HPDE6-E6E7 (cell line): ENCODE measurements around the gene TRIM15.
A peak's percentile ranks its signal among the peaks of the same experiment; 100 is the strongest.
"Not testable (repeated sequence)": the region's sequence is repeated elsewhere in the genome, so short reads cannot be mapped to it uniquely, and the experiment has no call there.

ENCODE experiments used
- DNase-seq: peaks from one replicate; pipeline ENCODE4 v3.0.0; 2011; ENCODE audit warnings: missing footprints; ENCODE audit errors: extremely low spot score

TRIM15 gene

DNA sequence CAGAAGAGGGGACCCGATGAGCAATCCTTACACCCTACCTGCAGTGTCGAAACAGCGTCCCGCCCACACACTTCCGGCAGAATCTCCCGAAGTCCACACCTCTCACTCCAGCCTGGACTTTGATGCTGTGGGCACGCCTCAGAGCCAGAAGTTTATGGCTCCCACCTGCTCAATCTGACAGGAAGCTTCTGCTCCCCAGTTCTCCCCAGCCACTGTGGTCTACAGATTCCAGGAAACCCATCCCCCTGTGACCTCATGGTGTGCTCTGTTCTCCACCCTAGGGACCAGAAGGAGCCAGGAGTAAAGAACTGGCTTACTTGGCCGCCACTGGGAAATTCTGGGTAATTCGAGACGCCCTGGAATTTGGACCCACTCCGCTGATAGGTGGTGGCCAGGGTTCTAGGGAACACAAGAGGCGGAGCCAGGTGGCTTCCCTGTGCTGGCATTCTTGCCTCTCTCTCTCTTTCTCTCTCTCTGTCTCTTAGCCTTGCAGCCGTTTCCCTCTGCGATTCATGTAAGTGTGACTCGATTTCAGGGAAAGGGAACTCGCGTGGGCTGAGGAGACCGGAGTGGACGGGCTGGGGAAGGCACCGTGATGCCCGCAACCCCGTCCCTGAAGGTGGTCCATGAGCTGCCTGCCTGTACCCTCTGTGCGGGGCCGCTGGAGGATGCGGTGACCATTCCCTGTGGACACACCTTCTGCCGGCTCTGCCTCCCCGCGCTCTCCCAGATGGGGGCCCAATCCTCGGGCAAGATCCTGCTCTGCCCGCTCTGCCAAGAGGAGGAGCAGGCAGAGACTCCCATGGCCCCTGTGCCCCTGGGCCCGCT, at the start of gene TRIM15:
TSS of gene TRIM15 (plus strand) at position 457 of the 828 bp plus-strand sequence. CDS start at position 596, 139 bp downstream.
- DNase-seq, result peak; percentile 42

DNA sequence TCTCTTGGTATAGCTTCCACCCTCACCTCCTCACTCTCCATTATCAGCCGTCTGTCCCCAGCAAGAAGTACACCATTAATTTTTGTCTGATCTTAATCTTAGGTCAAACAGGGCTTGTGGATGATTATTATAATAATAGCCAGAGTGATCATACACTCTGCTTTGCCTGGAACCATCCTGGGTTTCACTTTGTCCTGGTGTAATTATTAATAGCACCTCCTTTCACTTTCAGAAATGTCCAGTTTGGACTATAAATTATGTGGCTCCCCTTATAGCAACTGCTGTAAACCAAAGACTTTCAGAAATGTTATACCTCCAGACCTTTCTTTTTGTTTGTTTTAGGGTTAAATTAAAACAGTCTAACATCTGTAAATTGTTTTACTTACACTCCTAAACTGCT, 49.5 kb upstream of the TRIM15 start:
- no peak for DNase-seq

DNA sequence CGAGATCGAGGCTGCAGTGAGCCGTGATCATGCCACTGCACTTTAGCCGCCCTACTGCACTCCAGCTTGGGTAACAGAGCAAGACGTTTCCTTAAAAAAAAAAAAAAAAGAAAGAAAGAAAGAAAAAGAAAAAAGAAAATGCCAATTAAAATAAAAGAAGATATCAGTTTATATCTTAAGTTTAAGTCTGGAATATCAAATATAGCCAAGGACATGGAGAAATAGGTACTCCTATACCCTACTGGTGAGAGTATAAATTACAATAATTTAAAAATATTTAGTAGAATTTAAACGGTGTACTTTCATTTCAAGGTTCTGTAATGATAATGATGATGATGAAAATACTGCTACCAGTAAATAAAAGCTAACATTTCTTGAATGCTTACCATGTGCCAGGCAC, 46.6 kb upstream of the TRIM15 start:
- no peak for DNase-seq

DNA sequence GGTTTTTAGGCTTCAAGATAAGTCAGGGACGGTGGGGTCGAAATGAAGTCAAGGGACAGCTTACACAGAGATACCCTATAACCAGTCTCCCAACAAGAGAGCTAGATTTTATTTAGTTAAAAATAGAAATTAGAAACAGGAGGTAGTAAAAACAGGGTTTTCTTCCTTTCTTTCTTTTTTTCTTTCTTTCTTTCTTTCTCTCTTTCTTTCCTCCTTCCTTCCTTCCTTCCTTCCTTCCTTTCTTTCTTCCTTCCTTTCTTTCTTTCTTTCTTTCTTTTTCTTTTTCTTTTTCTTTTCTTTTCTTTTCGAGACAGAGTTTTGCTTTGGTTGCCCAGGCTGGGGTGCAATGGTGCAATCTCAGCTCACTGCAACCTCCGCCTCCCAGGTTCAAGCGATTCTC, 44.7 kb upstream of the TRIM15 start:
- not testable (repeated sequence) for DNase-seq

DNA sequence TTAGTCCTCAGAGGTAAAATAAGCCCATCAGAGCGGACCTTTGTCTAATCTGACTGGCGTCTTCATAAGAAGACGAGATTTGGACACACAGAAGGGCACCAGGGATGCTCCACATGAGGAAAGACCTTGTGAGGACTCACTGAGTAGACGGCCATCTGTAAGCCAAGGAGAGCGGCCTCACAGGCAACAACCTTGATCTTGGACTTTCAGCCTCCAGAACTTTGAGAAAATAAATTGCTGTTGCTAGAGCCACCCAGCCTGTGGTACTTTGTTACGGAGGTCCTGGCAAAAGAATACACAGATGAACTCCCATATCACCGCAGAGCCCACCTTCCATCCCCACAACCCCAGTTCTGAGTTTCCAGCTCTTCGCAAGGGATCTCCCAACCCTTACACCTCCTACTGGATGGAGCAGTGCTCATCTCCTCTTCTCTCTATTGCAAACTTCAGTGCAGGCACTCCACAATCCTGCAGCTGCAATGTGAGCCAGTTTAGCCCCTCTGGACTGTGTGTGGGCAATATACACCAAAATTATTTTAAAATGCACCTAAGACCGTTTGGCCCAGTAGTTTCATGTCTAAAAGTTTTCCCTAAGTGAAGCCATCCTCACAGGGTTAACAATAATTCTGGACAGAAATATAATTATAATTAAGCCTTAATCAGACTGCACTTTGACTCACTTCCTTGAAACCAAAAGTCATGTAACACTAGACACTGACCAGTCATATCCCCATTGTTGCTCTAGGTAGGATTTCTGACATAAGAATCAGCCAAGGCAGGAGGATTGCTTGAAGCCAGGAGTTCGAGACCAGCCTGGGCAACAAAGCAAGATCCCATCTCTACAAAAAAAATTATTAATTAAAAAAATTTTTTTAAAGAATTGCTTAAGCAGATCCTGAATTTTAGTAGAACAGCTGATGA, 41.6 kb upstream of the TRIM15 start:
- no peak for DNase-seq

DNA sequence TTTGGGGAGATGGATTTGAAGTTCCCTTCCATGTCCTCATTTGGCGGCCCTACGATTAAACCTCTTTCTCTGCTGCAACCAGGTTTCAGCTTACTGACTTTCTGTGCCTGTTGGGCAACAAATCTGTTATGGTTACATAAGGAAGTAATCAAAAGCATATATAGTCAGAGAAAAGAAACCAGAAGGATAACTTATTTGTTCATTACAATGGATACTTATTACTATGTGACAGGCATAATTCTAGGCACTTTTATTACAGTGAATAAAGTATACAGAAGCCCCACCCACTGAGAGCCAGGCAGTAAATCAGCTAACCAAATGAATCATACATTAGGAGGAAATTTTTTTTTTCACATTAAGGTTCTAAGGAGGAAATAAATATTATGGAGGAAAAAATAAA, 40.8 kb upstream of the TRIM15 start:
- DNase-seq, result no peak

DNA sequence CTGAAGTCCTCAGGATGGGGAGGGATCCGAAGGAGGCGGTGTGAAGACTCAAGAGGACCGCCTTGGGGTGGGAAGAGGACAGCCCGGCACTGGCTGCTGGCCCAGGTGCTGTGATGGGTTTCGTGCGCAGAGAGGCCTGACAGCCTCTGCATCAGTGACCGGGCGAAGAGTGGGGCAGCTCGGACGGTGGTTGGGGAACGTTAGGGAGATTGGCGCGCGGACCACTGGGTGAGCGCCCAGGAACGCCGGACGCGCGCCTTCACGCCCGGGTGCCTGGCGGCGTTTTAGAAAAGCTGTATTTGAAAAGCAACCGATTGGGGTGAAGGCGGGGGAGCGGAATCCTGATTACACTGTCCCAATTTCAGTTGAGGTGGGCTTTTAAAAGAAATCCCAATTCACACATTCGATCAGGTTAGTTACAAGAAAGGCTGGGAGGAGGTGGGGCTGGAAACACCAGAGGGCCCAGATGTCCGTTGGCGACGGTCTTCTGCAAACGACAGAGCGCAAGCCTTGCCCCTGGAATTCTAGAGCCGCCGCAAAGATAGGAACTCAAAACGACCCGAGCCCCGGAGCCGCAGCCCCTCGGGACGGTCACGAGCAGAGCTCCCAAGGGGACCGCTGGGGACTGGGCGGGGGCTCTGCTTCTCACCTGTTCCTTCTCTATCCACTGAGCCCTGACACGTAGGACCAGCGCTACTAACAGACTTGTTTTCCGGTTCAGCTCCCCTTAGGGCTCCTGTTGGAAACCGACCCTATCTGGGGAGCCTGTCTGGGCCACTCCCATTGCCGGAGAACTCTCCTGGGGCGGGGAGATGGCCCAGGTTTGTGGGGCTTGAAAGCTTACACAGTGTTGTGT, 35.9 kb upstream of the TRIM15 start:
- no peak for DNase-seq

DNA sequence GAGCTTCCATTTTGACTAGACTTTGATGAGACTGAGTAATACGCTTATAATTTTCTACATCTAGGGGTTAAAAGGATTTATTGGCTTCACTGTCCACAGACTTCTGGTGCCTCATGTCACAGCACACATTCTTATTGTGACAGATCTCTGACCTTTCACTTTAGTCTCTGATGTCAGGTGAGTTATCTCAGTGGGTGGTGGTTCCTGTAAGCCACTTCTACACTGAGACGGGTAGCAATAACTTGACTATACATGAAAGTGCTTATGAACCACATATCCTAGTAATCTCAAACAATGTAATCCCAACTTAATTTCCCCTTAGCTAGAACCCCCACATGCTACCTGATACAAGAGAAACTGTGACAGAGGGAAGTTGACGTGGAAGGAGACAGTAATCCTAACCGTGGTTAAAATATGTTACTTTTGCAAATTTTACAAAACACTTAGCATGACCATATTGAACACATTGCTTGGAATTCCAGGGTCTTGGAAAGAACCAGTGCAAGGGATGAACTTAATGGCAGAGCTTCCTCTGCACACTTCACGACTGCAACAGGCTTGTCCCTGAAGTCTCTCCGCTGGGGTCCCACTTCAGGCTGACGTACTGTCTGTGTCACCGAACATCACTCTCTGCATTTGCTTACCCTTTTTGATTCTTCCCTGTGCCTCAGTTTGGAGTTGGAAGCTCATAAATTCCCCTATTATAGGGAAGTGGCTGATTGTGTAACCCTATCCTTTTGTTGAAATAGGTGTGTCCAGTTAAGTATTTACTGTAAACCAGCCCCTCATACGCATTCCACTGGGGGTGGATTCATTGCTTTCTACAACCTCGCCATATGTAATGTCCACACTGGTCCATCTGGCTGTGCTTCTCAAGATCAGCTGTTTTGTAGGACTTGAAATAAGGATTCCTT, 33.8 kb upstream of the TRIM15 start:
- no peak for DNase-seq

DNA sequence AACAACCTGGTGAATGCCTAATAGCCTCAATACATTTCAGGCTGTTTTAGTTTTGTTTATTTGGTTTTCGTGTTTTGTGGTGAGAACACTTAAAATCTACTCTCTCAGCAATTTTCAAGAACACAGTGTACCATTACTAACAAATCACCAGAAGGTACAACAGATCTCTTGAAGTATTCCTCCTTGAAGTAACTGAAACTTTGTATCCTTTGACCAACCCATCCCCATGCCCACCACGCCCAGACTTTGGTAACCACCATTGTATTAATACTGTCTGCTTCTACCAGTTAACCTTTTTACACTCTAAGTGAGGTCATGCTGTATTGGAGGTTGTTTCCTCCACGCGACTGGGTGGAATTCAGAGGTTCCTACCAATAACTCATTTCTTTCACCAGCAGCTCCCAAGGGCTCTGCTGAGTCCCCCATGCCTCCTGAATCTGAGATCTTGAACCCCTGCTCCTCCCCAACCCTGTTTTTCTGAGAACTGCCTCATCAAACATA, 33.1 kb upstream of the TRIM15 start:
- no peak for DNase-seq

DNA sequence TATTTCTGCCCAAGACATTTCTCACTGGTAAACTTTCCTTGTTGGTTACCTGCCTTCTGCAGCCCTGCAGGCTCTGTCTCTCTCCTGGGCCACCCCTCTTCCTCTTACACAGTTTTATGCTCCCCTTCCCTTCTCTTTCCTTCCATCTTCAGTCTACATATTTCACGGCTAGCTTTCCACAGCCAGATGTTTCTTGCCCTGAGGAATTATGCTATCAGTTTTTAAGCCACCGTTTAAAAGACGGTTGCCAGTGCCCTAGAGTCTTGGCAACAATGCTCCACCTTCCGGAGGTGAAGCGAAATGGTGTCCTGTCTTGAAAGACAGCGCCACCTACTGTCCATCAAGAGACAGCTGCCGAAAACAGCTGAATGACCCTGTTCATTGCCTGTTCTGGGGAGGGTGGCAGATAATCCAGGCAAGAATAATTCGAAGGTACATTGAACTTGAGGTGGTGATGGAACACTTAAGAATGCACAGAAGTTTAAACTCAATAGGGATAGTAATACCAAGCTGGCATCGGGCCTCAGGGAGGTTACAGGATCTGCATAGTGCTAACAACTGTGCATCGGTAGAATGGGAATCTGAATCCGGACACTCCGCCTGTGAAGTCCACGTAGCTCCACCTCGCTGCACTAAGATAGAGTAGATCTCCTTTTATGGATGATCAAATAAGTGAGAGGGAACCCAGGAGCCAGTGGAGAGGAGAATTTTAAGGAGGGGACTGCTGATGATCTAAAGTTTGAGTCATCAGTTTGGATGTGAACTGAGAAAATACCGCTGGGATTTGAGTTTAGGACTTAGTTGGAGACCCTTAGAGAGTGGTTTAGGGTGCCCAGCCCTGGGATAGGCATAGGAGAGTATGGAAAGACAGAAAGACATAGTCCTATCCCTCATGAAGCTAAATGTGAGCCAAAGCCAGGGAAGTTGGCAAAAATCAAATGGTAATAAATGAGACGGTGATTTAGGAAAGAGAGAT, 32.2 kb upstream of the TRIM15 start:
- peak; percentile 90 for DNase-seq

DNA sequence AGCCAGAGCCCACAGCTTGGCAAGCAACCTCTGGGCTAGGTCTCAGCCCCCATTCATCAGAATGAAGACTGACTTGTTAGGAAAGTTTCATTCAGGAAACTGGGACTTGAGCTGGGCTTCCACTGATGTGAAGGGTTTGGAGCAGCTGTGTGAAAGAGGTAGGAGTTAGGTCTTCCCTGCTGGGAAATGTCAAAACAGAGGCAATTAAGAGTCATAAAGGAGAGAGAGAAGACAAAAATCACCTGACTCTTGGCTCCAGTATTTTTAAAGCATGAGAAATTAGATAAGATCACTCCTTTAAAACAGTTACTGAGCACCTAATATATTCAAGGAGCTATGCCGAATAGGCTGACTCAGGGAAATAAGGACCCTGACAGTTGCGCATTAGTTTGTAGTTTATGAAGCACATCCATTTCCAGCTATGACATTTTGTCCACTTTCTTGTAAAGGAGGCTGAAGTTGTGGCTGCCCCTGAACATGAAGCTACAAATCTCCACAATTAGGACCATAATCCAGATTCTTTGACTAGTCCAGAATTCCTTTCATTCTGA, 31.3 kb upstream of the TRIM15 start:
- no peak for DNase-seq

DNA sequence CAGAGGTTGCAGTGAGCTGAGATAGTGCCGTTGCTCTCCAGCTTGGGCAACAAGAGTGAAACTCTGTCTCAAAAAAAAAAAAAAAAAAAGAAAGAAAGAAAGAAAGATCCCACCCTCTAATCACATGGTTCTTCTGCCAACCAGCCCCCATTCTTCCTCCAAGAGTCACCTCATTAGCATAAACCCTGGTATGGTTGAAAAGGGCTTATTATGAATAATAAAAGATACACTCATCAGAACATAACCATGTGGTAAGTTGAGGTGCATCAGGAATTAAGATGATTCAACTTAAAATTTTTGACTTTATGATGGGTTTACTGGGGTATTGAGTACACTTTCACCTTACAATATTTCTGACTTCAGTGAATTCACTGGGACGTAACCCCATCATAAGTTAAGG, 28.2 kb upstream of the TRIM15 start:
- no peak for DNase-seq

DNA sequence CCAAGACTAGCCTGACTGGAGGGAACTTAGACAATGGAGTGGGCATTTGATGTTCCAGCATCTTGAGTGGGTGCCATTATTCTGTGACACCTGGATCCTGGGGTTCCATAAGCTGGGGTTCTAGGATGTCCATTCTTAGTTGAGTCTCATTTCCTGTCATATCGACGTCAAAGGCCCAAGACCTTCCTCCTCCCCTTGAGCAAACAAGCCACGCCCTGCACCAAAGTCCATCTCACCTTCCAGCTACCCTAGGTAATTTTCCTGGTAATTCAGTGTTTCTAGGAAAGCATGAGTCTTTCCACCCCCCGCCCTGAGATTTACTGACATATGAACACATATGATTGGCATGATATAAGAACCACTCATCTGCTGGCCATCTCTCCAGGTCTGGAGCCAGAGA, 27.6 kb upstream of the TRIM15 start, which contains the start of gene TRIM40:
TSS of gene TRIM40 (plus strand) at position 384 of the 400 bp plus-strand sequence. CDS start 897 bp downstream, outside the sequence.
- no peak for DNase-seq

DNA sequence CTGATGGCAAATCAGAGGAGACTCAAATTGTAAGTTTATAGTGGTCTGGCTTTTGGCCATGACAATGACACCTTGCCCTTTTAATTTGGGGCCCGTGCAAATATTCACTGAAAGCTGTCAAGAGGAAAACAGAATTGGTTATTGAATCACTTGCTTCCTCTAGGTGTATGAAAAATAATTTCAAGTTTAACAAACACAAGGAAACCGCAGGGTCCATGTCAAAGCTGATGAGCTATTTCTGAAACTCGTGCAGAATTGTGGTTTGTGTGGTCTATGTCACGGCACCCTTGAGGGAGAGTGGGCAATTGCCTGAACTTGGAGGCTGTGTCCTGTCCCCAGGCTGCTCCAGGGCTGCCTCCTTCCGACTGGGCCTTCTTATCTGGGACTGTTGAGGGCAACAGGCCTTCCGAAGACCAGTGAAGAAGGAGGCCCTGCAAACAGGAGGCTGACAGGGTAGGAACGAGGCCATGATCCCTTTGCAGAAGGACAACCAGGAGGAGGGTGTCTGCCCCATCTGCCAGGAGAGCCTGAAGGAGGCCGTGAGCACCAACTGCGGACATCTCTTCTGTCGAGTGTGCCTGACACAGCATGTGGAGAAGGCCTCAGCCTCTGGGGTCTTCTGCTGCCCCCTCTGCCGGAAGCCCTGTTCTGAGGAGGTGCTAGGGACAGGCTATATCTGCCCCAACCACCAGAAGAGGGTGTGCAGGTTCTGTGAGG, 26.6 kb upstream of the TRIM15 start:
- DNase-seq, result no peak

DNA sequence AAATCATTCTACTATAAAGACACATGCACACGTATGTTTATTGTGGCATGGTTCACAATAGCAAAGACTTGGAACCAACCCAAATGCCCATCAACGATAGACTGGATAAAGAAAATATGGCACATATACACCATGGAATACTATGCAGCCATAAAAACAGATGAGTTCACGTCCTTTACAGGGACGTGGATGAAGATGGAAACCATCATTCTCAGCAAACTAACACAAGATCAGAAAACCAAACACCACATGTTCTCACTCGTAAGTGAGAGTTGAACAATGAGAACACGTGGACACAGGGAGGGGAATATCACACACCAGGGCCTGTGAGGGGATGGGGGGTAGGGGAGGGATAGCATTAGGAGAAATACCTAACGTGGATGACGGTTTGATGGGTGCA, 23.1 kb upstream of the TRIM15 start:
- DNase-seq, result not testable (repeated sequence)

DNA sequence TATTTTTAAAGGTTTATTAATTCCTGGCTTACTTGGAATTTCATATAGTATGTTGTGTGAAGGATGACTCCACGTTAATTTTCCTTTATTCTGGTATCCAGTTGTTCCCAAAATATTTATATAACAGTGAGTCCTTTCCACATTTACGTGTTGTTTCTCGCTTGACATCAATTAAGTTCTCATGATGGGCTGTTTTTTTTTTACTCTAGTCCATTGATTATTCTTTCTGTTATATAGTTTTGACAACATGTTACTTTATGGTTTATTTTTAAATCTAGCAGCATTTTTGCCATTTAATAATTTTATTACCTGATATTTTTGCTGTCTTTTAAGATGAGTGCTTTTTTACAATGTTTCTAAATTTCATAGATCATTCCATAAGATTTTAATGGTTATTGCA, 20.7 kb upstream of the TRIM15 start:
- no peak for DNase-seq

DNA sequence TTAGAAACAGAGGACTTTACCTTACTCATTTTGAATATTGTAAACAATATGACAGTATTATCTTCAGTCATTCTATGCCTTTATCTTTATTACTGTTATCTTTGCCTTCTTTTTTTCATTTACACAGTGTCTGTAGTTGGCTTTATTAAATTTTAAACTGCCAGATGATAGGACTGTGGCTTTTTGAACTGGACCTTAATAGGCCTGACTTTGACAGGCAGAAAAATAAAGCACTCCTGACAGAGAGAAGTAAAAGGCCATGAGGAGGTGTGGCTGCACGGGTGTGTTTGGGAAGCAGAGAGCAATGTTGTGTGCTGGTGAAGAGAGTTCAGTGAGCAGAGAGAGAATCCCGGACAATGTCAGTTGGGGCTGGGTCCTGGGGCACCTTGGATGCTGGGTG, 19.6 kb upstream of the TRIM15 start:
- DNase-seq, result no peak

DNA sequence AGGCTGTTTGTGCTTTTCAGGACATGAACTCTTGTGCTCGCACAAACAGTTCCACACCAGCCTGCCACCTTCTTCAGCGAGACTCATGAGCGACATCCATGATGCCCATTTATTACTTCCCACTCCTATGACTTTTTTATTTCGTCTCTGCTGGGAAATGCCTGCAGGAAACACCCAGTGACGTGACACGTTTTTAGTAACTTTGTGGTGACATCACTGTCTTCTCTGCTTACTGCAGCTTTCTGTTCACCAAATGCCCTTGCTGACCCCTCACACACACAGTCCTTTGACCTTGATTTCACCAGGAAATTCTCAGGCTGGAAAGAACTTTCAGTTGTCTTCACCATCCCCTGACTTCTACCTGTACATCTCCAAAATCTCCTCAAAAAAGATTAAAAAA, 18.5 kb upstream of the TRIM15 start:
- no peak for DNase-seq
